ENCODE data around the gene HTRA3. TPM values are rescaled to one million over a fixed set of nuclear protein-coding genes. Genes with fewer than 3 reads are reported as not detected.

Gene HTRA3
- total and polyA plus RNA-seq, 2 of the 8 experiments (the other 6 are each of a cell fraction or from before 2014, with no cell fraction given): 3.2 to 5.8 TPM

- Histone ChIP-seq H2AK5ac (ENCODE audit: low read depth, low read length) (no peak overlapping the region), H3K4me2 (ENCODE audit: insufficient read depth in 1 of 2, low read depth in 2 of 2, low read length in 2 of 2) (no peak overlapping the region), H4K8ac (ENCODE audit: extremely low read depth, insufficient read depth, low read length) (no peak overlapping the region), H3K23me2 (ENCODE audit: low read depth, low read length) (no peaks in the 10 kb centered on the region; the same call in 1 of the 2 replicates), H2BK20ac (ENCODE audit: low read length) (no peak overlapping the region), H3K4me1 (replicated peaks in 1 of 4; ENCODE audit: control insufficient read depth in 3 of 4, insufficient read depth in 4 of 4, low read length in 3 of 4) (no peaks in the 10 kb centered on the region), H2BK12ac (ENCODE audit: low read depth, low read length) (no peak overlapping the region), H3K18ac (ENCODE audit: extremely low read depth, low read length) (no peak overlapping the region), H4K20me1 (replicated peaks in 1 of 2; ENCODE audit: control insufficient read depth in 1 of 2, insufficient read depth in 2 of 2, low read length in 2 of 2) (no peaks in the 10 kb centered on the region), H3K9ac (replicated peaks in 1 of 4; ENCODE audit: extremely low read depth in 1 of 4, low read depth in 3 of 4, low read length in 3 of 4) (no peak overlapping the region), H3K4me3 (ENCODE audit: extremely low read depth in 1 of 4, insufficient read depth in 2 of 4, low read depth in 3 of 4, low read length in 4 of 4) (no peak overlapping the region), H3K36me3 (ENCODE audit: control insufficient read depth in 2 of 4, insufficient read depth in 4 of 4, low read length in 3 of 4) (no peaks in the 10 kb centered on the region), H3K56ac (replicated peaks; ENCODE audit: insufficient read length, low read depth, low read length) (no peak overlapping the region), H2AFZ (ENCODE audit: low read length) (no peak overlapping the region), H4K91ac (replicated peaks; ENCODE audit: insufficient read length, low read length) (no peak overlapping the region), H2BK15ac (ENCODE audit: low read length) (no peak overlapping the region), H3K14ac (ENCODE audit: insufficient read length) (no peak overlapping the region), H3K79me2 (ENCODE audit: control insufficient read depth in 1 of 2, insufficient read depth in 2 of 2, low read length in 2 of 2) (no peaks in the 10 kb centered on the region), H3K9me3 (ENCODE audit: insufficient read depth in 2 of 2, low read depth in 1 of 2, low read length in 1 of 2) (no peaks in the 10 kb centered on the region), H3K4ac (replicated peaks; ENCODE audit: insufficient read length, low read depth, low read length) (no peak overlapping the region), H2BK120ac (replicated peaks; ENCODE audit: low read depth, low read length) (no peak overlapping the region), H2BK5ac (ENCODE audit: low read depth, low read length) (no peak overlapping the region), H3K23ac (ENCODE audit: insufficient read length) (no peak overlapping the region), H4K5ac (ENCODE audit: insufficient read length, low read depth, low read length) (no peak overlapping the region), H3K79me1 (ENCODE audit: low read depth, low read length) (no peaks in the 10 kb centered on the region), H3K27me3 (replicated peaks in 1 of 4; ENCODE audit: control insufficient read depth in 3 of 4, extremely low read depth in 1 of 4, insufficient read depth in 3 of 4, low read length in 3 of 4) (no peaks in the 10 kb centered on the region), H3K27ac (ENCODE audit: low read depth, low read length) (no peak overlapping the region)
- POLR2A ChIA-PET (ENCODE audit: partially characterized antibody): no interaction called here
- TF ChIP-seq SRF (IDR thresholded peaks at IDR 0.05; ENCODE audit: low read depth, low read length) (no peak), POLR2AphosphoS5 (IDR thresholded peaks at IDR 0.05; ENCODE audit: low read depth, low read length) (no peak), SUZ12 (IDR thresholded peaks at IDR 0.05; ENCODE audit: low read length) (no peak), EP300 (IDR thresholded peaks at IDR 0.05; ENCODE audit: borderline replicate concordance in 1 of 2, low read depth in 2 of 2, low read length in 2 of 2) (no peak)
- WGBS, 2 experiments (ENCODE audit: extremely low coverage in 1 of 2, insufficient coverage in 1 of 2, insufficient read length in 1 of 2, insufficient replicate concordance in 2 of 2, low coverage in 1 of 2, low lambda C conversion rate in 2 of 2, missing lambda C conversion rate in 1 of 2): 83% methylated on average over 7 of the region's 7 CpGs; no CpG with 5 or more reads in 1 of the 2 experiments
- CTCF ChIA-PET (ENCODE audit: partially characterized antibody): interaction anchor here (0.9 to 2.4 kb wide), 11 partner anchors 10 to 158 kb away, joined by 3 to 13 read pairs (median 3); no protein-coding TSS in a partner anchor
- FAIRE-seq (no peak), DNase-seq (ENCODE audit: low read depth in 1 of 2, low spot score in 2 of 2) (no peak)
These were observed 18.9 kb upstream of the HTRA3 start for GRCh38 chr4:8250637-8251036.

Measured in H1 (cell line).